Medulla oblongata (tissue), 1 donor: ENCODE results near the gene LRRC61.
"Not testable (repeated sequence)": the region's sequence is repeated elsewhere in the genome, so short reads cannot be mapped to it uniquely, and the experiment has no call there.

Experiments used
- DNase-seq: peaks from one replicate; pipeline ENCODE4 v3.0.0-alpha.2; 2015; ENCODE audit errors: extremely low spot score

The LRRC61 gene, protein sequence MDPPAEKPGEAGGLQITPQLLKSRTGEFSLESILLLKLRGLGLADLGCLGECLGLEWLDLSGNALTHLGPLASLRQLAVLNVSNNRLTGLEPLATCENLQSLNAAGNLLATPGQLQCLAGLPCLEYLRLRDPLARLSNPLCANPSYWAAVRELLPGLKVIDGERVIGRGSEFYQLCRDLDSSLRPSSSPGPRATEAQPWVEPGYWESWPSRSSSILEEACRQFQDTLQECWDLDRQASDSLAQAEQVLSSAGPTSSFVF

DNA sequence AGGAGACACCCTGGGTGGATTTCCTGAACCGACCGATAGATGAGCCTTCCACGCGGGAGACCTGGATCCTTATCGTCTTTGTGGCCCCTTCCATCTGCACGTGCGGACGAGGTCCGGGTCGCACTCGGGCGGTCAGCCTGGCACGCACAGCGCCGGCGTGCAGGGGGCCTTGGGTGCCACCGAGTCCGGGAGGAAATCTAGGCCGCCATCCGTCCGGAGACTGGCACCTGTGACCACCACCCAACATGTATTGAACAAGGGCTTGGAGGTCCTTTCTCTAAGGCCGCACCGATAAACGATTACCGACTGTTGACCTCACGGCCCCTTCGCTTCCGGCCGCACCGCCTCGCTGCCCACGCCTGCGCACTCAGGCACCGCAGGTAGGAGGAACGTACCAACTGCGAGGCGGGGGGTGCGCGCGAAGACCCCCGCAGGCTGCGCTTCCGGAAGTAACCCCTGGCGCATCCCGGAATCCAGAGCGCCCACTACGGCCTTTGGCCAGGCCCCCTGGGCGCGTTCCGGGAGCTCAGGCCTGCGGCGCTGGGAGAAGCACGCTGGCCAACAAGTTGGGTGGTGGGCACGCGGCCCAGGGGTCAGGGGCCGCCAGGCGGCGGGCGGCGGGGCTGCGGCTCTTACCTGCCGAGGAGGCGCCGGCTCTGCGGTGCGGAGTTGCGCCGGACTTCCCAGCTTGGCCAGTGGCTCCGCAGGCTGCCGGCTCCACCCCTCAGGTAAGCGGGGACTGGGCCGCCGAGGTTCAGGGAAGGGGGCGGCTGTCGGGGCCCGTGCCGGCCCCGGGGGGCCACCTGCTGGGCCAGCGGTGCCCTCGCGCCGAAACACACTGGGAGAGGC, at the start of gene LRRC61, which contains the start of gene ACTR3C:
Gene LRRC61 (plus strand): TSS at position 523 of the 849 bp plus-strand sequence. CDS start 13,507 bp downstream, outside the sequence.
Gene ACTR3C (minus strand): TSS at position 713 of the 849 bp plus-strand sequence. CDS start 28,249 bp downstream, outside the sequence.
- no peak for DNase-seq

DNA sequence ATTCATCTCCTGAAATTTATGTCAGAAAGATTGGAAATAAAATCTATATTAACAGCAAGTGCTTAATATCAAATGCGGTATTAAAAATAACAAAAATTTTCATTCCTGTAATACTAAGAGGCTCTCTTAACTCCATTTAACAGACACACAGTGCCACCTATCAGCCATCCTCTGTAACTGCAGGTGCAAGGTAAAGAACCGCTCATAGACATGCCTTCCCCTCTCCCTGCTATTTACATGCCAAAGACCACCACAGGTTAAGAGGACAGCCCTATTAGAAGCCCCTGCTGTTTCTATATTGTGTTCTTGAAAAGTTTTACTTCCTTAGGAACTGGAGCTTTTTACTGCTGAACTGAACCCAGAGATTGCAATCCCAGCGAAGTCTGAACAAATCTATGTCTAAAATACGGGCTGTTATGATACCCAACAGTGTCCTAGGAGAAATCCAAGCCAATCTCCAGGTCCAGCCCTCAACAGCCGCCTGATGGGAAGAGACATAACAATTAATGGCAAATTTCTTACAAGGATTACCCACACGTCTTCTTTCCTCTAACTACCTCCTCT, 46.9 kb upstream of the LRRC61 start:
- peak; percentile 43 for DNase-seq

DNA sequence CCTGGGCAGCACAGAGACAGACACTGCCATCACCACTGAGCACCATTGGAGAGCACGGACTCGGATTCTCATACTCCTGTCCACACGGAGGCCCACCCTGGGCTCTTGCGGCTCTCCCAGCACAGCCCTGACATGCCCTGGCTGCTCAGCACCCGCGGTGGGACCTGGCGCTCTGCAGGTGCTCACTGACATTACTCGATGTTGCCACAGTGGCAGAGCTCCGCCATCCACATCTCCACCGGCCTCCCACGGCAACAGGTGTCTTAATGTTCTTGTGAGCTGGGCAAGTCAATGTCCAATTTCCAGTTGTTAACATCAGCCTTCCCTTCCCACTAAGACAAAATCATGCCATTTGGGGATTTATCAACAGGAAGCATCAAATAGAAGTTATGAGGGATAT, 44.8 kb upstream of the LRRC61 start:
- DNase-seq: not testable (repeated sequence)

DNA sequence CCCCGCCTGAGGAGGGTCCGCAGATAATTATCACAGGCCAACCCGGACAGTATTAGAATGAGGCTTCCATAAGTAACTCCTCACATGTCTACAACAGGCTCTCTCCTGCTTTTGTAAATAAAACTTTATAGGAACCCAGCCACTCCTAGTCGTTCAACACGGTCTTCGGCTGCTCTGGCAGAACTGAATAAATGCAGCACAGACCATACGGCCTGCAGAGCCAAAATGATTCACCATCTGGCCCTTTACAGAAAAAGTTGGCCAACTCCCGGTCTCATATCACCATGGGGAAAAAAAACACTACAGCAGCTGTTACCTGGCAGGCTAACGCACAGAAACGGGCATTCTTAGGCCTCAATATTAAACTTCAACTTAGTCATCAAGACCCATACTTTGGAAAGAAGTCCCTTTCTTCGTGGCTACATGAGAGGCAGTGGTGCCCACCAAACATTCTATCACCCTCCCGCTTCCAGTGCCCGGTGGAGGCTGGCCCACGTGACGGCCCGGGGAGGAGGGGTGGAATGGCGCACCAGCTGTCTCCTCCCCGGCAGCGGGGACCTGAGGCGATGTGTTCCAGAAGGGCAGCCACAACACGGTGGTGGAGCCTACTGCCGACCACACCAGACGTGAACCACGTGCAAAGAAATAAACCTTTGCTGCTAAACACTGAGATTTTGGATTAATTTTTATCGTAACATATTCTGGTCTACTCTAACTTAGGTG, 41.3 kb upstream of the LRRC61 start:
- not testable (repeated sequence) for DNase-seq

DNA sequence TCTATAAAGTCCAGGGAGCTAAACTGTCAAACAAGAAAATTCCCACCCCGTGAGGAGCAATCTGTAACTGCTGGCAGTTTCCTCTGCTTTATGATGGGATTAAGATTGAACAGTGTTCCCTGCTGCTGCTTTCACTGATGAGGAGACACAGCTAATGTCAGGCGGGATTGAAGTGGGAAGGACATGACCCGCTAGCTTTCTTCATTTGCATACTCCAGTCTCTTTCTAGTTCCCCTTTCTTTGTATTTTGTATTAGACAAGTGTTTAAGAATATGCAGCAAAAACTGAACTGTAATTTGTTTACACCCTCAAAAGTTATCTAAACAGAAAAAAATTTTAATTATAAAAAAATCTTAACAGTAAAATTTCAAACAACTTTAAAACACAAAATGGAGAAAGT, 40.0 kb upstream of the LRRC61 start:
- not testable (repeated sequence) for DNase-seq

DNA sequence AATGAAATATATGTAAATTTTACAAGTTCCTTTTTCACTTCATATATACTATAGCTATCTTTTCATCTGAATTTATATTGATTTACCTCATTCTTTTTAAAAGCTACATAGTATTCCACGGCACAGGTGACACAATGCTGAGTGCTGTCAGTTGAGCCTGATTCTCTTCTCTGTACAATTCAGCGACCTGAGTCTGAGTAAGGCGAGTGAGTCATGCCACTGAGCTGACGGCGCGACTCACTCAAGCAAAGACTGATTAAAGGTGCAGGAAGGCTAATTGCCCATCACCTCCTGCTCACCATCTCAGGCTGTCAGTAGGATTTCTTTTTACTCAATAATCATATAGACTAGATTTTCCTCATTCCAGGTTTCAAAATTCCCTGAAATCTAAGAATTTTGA, 39.5 kb upstream of the LRRC61 start:
- DNase-seq: not testable (repeated sequence)

DNA sequence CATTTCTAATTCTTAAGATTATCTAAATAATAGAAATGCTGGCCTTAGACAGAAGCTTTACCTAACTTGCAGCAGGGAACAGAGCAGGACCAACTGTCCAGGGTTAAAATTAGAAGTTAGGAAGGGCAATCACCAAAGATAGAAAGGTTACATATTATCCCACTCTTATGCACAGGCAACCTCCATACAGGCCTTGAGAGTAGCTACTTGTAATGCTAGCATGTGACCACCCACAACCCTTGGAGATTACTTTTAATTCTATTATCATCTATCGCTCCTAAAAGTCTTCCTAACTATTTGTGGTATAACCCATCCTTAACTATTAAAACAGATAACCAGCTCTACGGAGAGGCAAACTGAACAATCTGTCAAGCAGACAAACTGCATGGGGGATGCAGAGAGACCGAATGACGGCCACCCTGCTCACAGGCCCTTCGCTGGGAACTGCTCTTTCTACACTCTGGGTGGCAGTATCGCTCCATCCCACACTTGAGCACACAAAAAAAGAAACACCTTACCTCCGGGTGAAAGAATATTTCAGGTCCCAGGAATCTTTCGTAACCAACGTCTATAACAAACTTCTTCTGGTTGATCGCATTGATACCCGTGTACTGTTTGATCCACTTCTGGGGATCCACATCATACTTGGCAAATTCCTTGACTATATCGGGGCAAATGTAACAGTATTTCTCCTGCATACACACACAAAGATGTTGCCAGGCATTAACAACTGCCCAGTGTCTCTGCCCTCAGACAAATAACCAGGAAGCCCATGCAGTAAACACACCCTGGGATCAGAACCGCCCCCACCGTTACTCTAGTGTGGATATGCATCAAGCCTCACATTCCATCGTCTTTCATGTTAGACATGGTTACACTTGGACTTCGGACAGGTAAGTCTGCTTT, 37.1 kb upstream of the LRRC61 start:
- DNase-seq: peak; percentile 30

DNA sequence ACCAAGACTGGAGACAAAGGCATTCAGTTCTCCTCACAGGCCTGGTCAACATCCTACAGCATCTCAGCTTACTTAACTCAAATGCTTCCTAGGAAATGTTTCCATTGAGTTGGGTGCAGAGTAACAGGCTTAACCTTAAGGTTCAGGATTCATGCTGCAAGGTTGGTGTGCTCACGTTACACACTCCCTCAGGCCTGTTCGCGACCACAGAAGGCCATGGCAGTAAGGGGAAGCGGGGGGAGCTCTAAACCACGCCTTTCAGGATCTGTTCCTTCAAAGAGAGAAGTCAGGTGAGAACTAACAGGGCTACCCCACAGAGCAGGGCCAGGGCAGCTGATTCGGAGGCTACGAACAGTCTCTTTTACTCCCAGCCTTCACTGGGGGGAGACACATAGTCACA, 35.3 kb upstream of the LRRC61 start:
- not testable (repeated sequence) for DNase-seq

DNA sequence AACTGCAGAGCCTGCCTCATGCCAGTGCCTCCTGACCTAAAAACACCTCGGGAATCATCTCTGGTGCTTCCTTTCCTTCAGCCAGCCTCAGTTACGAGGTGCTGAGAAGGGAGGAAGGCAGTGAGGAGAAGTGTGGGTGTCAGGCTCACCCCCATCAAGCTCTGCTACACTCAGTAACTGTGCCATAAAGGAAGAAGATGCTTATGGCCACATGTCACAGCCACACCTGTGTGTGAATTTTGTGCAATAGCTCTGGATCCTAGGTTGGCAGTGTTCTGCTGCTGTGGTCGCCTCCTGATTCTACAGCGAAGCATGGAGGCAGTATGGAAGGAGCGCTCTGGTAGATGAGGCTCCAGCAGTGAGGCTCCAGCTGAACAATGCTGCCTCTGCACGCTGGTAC, 34.3 kb upstream of the LRRC61 start:
- DNase-seq: not testable (repeated sequence)

DNA sequence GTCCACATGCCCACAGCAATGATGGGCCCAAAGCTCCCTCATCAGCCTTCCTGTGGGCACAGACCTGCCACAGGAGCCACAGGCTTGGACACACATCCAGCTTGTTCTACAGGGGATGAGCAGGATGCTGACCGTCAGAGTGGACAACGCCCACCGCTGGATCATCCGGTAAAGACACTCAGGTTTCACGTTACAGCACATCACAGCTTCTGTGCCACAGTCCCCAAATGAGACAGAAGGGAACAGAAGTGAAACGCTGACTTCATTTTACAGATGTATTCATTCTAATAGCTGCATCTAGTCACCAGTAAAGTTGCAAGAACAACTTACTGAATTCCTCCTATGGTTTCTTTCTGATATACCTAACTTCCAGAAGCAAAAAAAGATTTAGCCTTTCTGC, 32.8 kb upstream of the LRRC61 start:
- DNase-seq: not testable (repeated sequence)

DNA sequence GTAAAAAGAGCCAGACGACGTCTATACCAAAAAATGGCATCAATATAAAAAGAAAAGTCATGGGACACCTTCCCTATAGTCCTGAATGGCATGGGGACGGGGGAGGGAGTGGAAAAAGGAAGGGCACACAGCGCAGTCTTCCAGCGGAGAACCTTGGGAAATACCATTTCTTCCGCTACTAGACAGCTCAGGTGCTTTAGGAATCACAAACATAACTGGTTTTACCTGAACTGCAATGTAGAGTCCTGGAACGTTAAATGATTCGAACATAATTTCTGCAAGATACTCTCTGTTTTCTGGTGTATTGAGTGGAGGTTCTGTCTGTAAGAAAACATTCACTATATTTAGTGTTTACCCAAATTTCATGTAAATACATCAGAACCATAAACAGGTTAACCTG, 28.1 kb upstream of the LRRC61 start:
- not testable (repeated sequence) for DNase-seq

DNA sequence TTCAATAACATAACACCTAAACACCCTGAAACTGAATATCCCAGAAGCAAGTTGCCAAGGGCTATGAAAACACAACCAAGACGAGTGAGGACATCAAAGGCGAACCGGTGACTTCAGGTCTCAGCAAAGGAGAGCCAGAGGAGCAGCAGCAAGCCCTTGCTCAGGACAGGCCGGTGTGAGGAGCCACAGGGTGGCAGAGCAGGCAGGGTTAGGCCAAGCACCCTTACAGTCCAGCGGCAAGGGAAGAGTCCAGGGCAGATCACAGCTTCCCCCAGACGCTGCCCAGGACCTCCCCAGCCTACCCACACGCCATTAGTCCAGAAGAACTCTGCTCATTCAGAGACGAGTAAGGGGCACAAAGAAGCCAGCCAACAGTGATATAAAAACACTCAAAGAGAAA, 27.5 kb upstream of the LRRC61 start:
- DNase-seq: not testable (repeated sequence)

DNA sequence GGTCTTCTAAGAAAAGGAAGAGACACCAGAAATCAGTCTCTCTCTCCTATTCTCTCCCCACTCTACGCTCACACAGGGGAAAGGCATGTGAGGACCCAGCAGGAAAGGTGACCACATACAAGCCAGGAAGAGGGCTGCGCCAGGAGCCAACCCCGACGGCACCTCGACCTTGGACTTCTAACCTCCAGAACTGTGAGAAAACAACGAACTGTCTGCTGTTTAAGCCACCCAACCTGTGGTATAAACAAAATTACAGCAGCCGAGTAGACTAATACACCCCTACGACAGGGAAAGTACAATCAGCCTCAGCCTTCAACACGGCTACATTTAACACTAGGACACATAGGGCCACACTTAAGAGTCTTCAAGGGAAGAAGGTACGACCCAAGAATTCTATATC, 26.4 kb upstream of the LRRC61 start:
- DNase-seq: not testable (repeated sequence)

DNA sequence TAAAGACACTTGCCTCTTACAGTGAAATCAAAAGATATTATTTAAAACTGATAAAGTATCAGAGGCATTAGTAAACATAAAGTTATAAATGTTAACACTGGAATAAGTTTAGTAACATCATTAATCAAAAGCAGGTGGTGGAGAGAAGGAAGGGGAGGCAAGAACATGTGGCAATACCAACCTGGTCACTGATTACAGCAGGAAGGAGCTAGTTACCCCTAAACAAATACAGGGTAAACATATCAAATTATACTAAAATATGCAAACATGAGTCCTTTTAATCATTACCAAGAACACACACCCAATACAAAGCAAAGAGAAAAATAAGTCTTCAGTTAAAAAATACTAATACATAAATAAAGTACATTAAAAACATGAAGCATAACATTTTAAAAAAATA, 25.2 kb upstream of the LRRC61 start:
- DNase-seq: not testable (repeated sequence)

DNA sequence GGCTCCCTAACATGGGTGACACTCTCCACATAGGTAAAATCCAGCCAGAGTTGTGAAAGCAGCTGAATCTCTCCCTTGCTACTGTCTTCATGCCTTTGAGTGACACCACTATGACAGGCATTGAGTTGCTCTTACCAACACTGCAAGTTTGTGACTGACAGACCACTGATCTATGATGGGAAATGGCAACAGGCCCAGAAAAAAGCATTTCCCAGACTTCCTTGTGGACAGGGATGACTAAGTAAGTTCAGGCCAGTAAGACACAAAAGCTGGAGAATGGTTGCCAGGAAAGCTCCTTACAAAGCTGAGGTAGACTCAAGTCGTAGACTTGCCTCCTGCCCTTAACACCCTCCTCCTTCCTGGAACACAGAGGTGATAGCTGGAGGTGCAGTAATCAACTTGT, 20.2 kb upstream of the LRRC61 start:
- not testable (repeated sequence) for DNase-seq

DNA sequence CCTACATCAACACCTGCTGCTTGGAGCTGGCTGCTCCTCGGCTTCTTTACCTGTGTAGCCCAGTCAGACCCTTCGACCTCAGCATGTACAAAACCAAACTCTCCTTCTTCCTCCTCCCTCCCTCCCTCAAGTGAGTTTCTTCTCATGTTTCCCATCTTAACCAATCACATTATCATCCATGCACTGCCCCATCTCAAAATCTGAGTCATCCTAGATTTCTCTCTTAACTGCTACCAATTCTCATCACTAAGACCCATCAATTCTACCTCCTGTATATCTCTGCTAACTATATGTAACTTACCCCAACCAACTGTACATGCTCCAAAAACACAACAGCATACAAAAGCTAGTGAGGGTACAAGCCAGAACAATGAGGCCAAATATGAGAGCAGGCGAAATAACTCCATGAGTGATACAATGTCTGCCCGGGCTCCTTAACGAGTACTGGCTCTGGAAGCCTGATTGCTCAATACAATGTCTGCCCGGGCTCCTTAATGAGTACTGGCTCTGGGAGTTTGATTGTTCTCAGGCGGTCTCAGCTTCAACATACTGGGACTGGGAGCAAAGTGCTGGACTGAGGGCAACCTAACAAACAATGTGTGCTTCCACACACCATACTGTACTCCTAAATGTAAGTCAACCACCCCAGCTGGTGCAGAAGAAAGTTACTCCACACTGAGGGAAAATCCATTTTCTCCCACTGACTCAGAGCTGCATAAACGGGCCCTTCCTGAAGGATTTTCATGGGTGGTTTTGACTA, 18.5 kb upstream of the LRRC61 start:
- not testable (repeated sequence) for DNase-seq

DNA sequence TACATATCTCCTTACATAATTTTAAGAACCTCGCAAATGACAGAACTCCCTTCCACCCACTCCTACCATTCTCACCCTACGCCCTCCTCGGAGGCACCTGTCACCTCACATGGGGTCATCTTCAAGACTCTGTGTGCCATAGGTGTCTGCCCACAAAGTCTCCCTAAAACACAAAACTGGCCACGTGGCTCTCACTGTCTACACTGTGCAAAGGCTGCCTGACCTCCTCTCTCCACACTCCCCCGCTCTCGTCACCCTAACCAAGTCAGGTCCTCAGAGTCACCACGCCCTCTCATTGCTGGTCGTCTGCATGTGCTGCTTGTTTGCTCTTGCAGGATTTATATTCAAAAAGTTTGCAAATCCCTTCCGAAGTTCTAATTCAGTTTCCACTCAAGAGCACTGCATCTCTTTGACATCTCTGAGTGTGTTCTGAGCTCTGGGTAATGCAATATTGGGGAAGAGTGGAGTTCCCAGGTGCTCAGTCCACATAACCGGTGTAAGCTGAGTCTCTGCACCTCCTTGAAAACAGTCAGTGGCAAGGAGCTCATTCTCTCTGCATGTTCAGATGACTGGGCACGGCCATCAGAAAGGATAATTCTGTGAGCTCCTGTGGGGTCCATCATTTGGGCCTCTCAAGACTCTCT, 17.8 kb upstream of the LRRC61 start:
- DNase-seq: not testable (repeated sequence)

DNA sequence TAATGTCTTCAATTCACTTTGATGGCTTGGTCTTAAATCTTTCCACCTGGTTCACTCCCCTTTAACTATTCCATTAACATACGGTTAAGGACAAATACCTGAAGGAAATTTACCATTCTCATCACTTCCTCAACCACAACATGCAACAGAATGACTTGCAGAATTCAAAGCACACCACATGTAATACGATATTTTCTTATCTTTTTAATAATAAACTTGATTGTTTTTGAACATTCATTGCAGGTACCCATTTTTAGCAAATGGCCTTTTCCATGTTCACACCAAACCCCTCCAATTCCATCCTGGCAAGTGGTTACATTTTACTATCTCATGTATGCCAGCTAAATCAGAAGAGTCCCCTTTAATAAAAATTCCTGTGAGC, 17.3 kb upstream of the LRRC61 start:
- not testable (repeated sequence) for DNase-seq

DNA sequence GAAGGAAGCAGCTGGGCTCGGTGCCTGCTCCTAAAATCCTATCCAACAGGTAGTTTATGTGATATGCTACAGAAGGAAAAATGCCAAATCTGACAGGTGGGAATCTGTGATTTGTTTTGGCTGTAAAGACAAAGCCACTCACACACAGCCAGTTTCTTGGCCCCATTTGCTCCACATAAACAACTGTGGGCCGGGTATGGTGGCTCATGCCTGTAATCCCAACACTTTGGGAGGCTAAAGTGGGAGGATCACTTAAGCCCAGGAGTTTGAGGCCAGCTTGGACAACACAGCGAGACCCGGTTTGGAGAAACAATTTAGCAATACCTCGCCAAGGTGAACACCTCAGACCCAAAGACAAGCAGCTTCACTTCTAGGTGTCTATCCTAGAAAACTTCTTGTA, 16.8 kb upstream of the LRRC61 start:
- DNase-seq: not testable (repeated sequence)
